D721Med (cell line): ENCODE data around the gene TSPAN10.
"Not testable (repeated sequence)": the region's sequence is repeated elsewhere in the genome, so short reads cannot be mapped to it uniquely, and the experiment has no call there.

Source experiments
- DNase-seq: peaks from one replicate; pipeline ENCODE4 v3.0.0; 2011; ENCODE audit warnings: low spot score; ENCODE audit not compliant: insufficient read length
- FAIRE-seq: peaks from 2 replicates; lab custom pipeline; 2011; peaks lifted over from hg19 to GRCh38; lab: Jason Lieb, UNC
- CTCF ChIP-seq: IDR thresholded peaks from 2 replicates; pipeline ENCODE4 v1.5.1; 2012; ENCODE audit warnings: mild to moderate bottlenecking, control low read depth; ENCODE audit not compliant: insufficient read depth; ENCODE audit errors: missing control alignments

The TSPAN10 gene

GRCh38 chr17:81612172-81612970, 24.6 kb upstream of the TSPAN10 start:
- DNase-seq (no peak), FAIRE-seq (no peak)
- no peak for TF ChIP-seq CTCF

- DNase-seq (no peak), FAIRE-seq (no peak)
- no peak for TF ChIP-seq CTCF
Measured at GRCh38 chr17:81615401-81615930, 21.5 kb upstream of the TSPAN10 start.

GRCh38 chr17:81616877-81617276, 20.1 kb upstream of the TSPAN10 start:
- no peak for DNase-seq
- no peak for FAIRE-seq
- TF ChIP-seq CTCF = no peak

GRCh38 chr17:81618307-81618706, 18.7 kb upstream of the TSPAN10 start:
- not testable (repeated sequence) for FAIRE-seq, DNase-seq

- no peak for TF ChIP-seq CTCF
- FAIRE-seq (no peak), DNase-seq (no peak)
Measured at GRCh38 chr17:81621494-81622130, 15.4 kb upstream of the TSPAN10 start.

GRCh38 chr17:81630274-81630673, 6.7 kb upstream of the TSPAN10 start:
- FAIRE-seq (no peak), DNase-seq (no peak)
- TF ChIP-seq CTCF = no peak

GRCh38 chr17:81631482-81631881, 5.5 kb upstream of the TSPAN10 start:
- TF ChIP-seq CTCF = no peak
- FAIRE-seq (no peak), DNase-seq (no peak)
